ENCODE data around the gene STYXL1.

GRCh38 chr7:75987026-75987804 lies 60.6 kb downstream of the STYXL1 start:
- TF ChIP-seq CTCF (IDR thresholded peaks at IDR 0.05) (no peak), POLR2A (IDR thresholded peaks at IDR 0.05) (no peak)
